Measurements from ENCODE around the gene TFEB.

TFEB gene

GRCh38 chr6:41648070-41648585, 87.3 kb downstream of the TFEB start:
- FAIRE-seq: no peak

GRCh38 chr6:41647061-41647511, 88.3 kb downstream of the TFEB start:
- no peak for FAIRE-seq

GRCh38 chr6:41646026-41646795, 89.2 kb downstream of the TFEB start:
- no peak for FAIRE-seq

GRCh38 chr6:41645007-41645618, 90.3 kb downstream of the TFEB start:
- no peak for FAIRE-seq

- FAIRE-seq: no peak
These were observed 91.0 kb downstream of the TFEB start for GRCh38 chr6:41644297-41644879.

- no peak for FAIRE-seq
These were observed 91.5 kb downstream of the TFEB start for GRCh38 chr6:41643899-41644269.

- FAIRE-seq: no peak
These were observed 92.2 kb downstream of the TFEB start for GRCh38 chr6:41642960-41643898.

GRCh38 chr6:41642090-41642959, 93.1 kb downstream of the TFEB start:
- no peak for FAIRE-seq

- no peak for FAIRE-seq
These were observed 94.0 kb downstream of the TFEB start for GRCh38 chr6:41641352-41641925.

- FAIRE-seq: no peak
These were observed 95.0 kb downstream of the TFEB start for GRCh38 chr6:41640426-41640825.

- no peak for FAIRE-seq
These were observed 95.5 kb downstream of the TFEB start for GRCh38 chr6:41639809-41640371.

GRCh38 chr6:41638935-41639808, 96.2 kb downstream of the TFEB start:
- FAIRE-seq: no peak

- FAIRE-seq: no peak
These were observed 97.1 kb downstream of the TFEB start, which contains the start of gene MDFI for GRCh38 chr6:41638002-41638934. TSS of gene MDFI (plus strand) at chr6:41638468. CDS start at chr6:41638750, 282 bp downstream.

- no peak for FAIRE-seq
These were observed 98.0 kb downstream of the TFEB start for GRCh38 chr6:41637194-41638001.

GRCh38 chr6:41636833-41637193, 98.6 kb downstream of the TFEB start:
- no peak for FAIRE-seq

GRCh38 chr6:41635365-41635764, 100.0 kb downstream of the TFEB start:
- no peak for FAIRE-seq

- no peak for FAIRE-seq
These were observed 100.8 kb downstream of the TFEB start for GRCh38 chr6:41634657-41635056.
